H1 (cell line): ENCODE results near the gene PNISR. TPM values are rescaled to one million over a fixed set of nuclear protein-coding genes. Genes with fewer than 3 reads are reported as not detected.

ENCODE experiments used
- polyA plus RNA-seq, 7 experiments: library from polyadenylated mRNA; depleted of rRNA in 3 of 7; stranded (reverse) in 5 of 7; unstranded in 2 of 7; fragments of >200 nt in 5 of 7; fragments of 200-250 nt in 2 of 7; gene quantifications; 1 replicate in 5 of 7; 2 replicates in 1 of 7; 4 replicates in 1 of 7; pipeline versions ENCODE4 v1.2.1 to v1.2.3, GENCODE V29; 2011 to 2013; ENCODE audit warnings: missing spikeins in 2 of 7, mixed read lengths in 2 of 7
- total RNA-seq: library from RNA; stranded (reverse); fragmentation: NEBNext Ultra II Directional; extraction: Animal tissue kit (Norgen Biotek cat#: 25700); gene quantifications from 2 replicates; pipeline ENCODE4 v1.2.1, GENCODE V29; 2021

The PNISR gene
- total and polyA plus RNA-seq, 2 of the 8 experiments (the other 6 are each of a cell fraction or from before 2014, with no cell fraction given): 41.1 to 134 TPM

Other genes with a start within 250 kb of the PNISR start
- gene FAXC, start 75.6 kb downstream of the PNISR start, total RNA-seq: 25.6 and 29.8 TPM in 2 replicates
- gene FAXC, start 75.6 kb downstream of the PNISR start, polyA plus RNA-seq (2011; rRNA removed): 13.6 and 23.2 TPM in 2 replicates
- 16.2 and 16.6 TPM in 2 replicates for gene COQ3, start 31.1 kb downstream of the PNISR start, total RNA-seq
- 5.4 and 8.4 TPM in 2 replicates for gene COQ3, start 31.1 kb downstream of the PNISR start, polyA plus RNA-seq (2011; rRNA removed)
- gene USP45, start 90.1 kb upstream of the PNISR start, total RNA-seq: 24.3 and 25.5 TPM in 2 replicates
- gene USP45, start 90.1 kb upstream of the PNISR start, polyA plus RNA-seq (2011; rRNA removed): 4.2 and 5.8 TPM in 2 replicates
- 94.5 and 107 TPM in 2 replicates for gene CCNC, start 143.4 kb upstream of the PNISR start, total RNA-seq
- 20.1 and 45.4 TPM in 2 replicates for gene CCNC, start 143.4 kb upstream of the PNISR start, polyA plus RNA-seq (2011; rRNA removed)
- 0.09 and 0.13 TPM in 2 replicates for gene PRDM13, start 181.5 kb upstream of the PNISR start, total RNA-seq
- gene PRDM13, start 181.5 kb upstream of the PNISR start, polyA plus RNA-seq (2011; rRNA removed): 0.05 and 0.06 TPM in 2 replicates